WTC11 (cell line): Measurements from ENCODE around the gene NCKAP5L. TPM values are rescaled to one million over a fixed set of nuclear protein-coding genes. Genes with fewer than 3 reads are reported as not detected.

Experiments used
- ATAC-seq: fragments of 200-7000 bp; cut with Tn5 transposase; 2 replicates; pipeline ENCODE4 v1.10.0; 2021; ENCODE audit warnings: mild to moderate bottlenecking, moderate library complexity
- CTCF ChIA-PET: fragments of 300-600 bp; sonication (Branson Sonifier 250); formaldehyde crosslinking; loops from one replicate; lab custom pipeline; 2021; ENCODE audit warnings: antibody characterized with exemption; lab: Charles Lee
- POLR2A ChIA-PET: fragments of 350-600 bp; sonication (Branson Sonifier 250); formaldehyde crosslinking; loops from one replicate; lab custom pipeline; 2021; ENCODE audit warnings: antibody characterized with exemption; lab: Charles Lee
- DNase-seq: peaks from one replicate; pipeline ENCODE4 v3.0.0; 2021; ENCODE audit warnings: low spot score
- H3K27ac Mint-ChIP-seq: 2 replicates; pipeline ENCODE4 v1.8.0; 2021; ENCODE audit warnings: mixed read lengths
- H3K27me3 Mint-ChIP-seq: 2 replicates; pipeline ENCODE4 v1.8.0; 2021; ENCODE audit warnings: low read depth, mild to moderate bottlenecking, moderate library complexity, mixed read lengths
- H3K36me3 Mint-ChIP-seq: 2 replicates; pipeline ENCODE4 v1.8.0; 2021; ENCODE audit warnings: mixed read lengths
- H3K4me1 Mint-ChIP-seq: 2 replicates; pipeline ENCODE4 v1.8.0; 2022; ENCODE audit warnings: mixed read lengths
- H3K4me3 Mint-ChIP-seq: 2 replicates; pipeline ENCODE4 v1.8.0; 2021; ENCODE audit warnings: mild to moderate bottlenecking, moderate library complexity, mixed read lengths
- H3K9me3 Mint-ChIP-seq: 2 replicates; pipeline ENCODE4 v1.8.0; 2021; ENCODE audit warnings: mixed read lengths
- AR ChIP-seq: fragments of 250-450 bp; sonication (Bioruptor Pico); IDR thresholded peaks from 2 replicates; pipeline ENCODE4 v1.9.0; 2021; ENCODE audit warnings: mild to moderate bottlenecking
- CDX4 ChIP-seq: fragments of 250-450 bp; sonication (Bioruptor Pico); IDR thresholded peaks from 2 replicates; pipeline ENCODE4 v1.9.0; 2021; ENCODE audit warnings: moderate library complexity, mild to moderate bottlenecking, inconsistent platforms, borderline replicate concordance
- CREM ChIP-seq: sonication (generic); formaldehyde crosslinking; IDR thresholded peaks from 2 replicates; pipeline ENCODE4 v1.8.1; 2022; ENCODE audit warnings: mild to moderate bottlenecking, missing genetic modification reagents, moderate library complexity
- E2F5 ChIP-seq: sonication (generic); formaldehyde crosslinking; IDR thresholded peaks from 2 replicates; pipeline ENCODE4 v1.8.1; 2022; ENCODE audit warnings: mild to moderate bottlenecking, moderate library complexity, missing genetic modification reagents
- HMGA2 ChIP-seq: fragments of 250-450 bp; sonication (Bioruptor Pico); IDR thresholded peaks from 2 replicates; pipeline ENCODE4 v1.4.0; 2021; ENCODE audit warnings: mild to moderate bottlenecking, moderate library complexity
- JAZF1 ChIP-seq: fragments of 250-450 bp; sonication (Bioruptor Pico); IDR thresholded peaks from 2 replicates; pipeline ENCODE4 v1.9.0; 2021; ENCODE audit warnings: moderate library complexity, mild to moderate bottlenecking, inconsistent platforms
- KAT7 ChIP-seq: sonication (generic); formaldehyde crosslinking; IDR thresholded peaks from 2 replicates; pipeline ENCODE4 v1.8.1; 2023; ENCODE audit warnings: missing genetic modification reagents, mild to moderate bottlenecking, borderline replicate concordance
- MYBL2 ChIP-seq: sonication (generic); formaldehyde crosslinking; IDR thresholded peaks from 2 replicates; pipeline ENCODE4 v1.8.1; 2023; ENCODE audit warnings: mild to moderate bottlenecking, moderate library complexity, missing genetic modification reagents
- PREB ChIP-seq: sonication (generic); formaldehyde crosslinking; IDR thresholded peaks from 2 replicates; pipeline ENCODE4 v1.8.1; 2022; ENCODE audit warnings: mild to moderate bottlenecking, missing genetic modification reagents, moderate library complexity, borderline replicate concordance
- PRRX2 ChIP-seq: fragments of 250-450 bp; sonication (Bioruptor Pico); IDR thresholded peaks from 2 replicates; pipeline ENCODE4 v1.8.0; 2021; ENCODE audit warnings: mild to moderate bottlenecking
- SMAD4 ChIP-seq: sonication (generic); formaldehyde crosslinking; IDR thresholded peaks from 2 replicates; pipeline ENCODE4 v1.8.0; 2022; ENCODE audit warnings: mild to moderate bottlenecking, missing genetic modification reagents
- TCF7 ChIP-seq: sonication (generic); formaldehyde crosslinking; IDR thresholded peaks from 2 replicates; pipeline ENCODE4 v1.8.0; 2022; ENCODE audit warnings: mild to moderate bottlenecking, low read depth, missing genetic modification reagents, moderate library complexity
- USF1 ChIP-seq: sonication (generic); formaldehyde crosslinking; IDR thresholded peaks from 2 replicates; pipeline ENCODE4 v1.8.0; 2022; ENCODE audit warnings: mild to moderate bottlenecking, missing genetic modification reagents
- USF2 ChIP-seq: sonication (generic); formaldehyde crosslinking; IDR thresholded peaks from 2 replicates; pipeline ENCODE4 v1.8.1; 2023; ENCODE audit warnings: mild to moderate bottlenecking, missing genetic modification reagents, moderate library complexity
- ZBTB43 ChIP-seq: sonication (generic); formaldehyde crosslinking; IDR thresholded peaks from 2 replicates; pipeline ENCODE4 v1.8.1; 2023; ENCODE audit warnings: mild to moderate bottlenecking, missing genetic modification reagents
- ZNF232 ChIP-seq: sonication (generic); formaldehyde crosslinking; IDR thresholded peaks from 2 replicates; pipeline ENCODE4 v1.8.0; 2022; ENCODE audit warnings: mild to moderate bottlenecking, missing genetic modification reagents
- ZNF317 ChIP-seq: sonication (generic); formaldehyde crosslinking; IDR thresholded peaks from 2 replicates; pipeline ENCODE4 v1.8.1; 2023; ENCODE audit warnings: low read depth, mild to moderate bottlenecking, moderate library complexity, missing genetic modification reagents, borderline replicate concordance
- ZNF416 ChIP-seq: fragments of 250-450 bp; sonication (Bioruptor Pico); IDR thresholded peaks from 2 replicates; pipeline ENCODE4 v1.9.0; 2021; ENCODE audit warnings: mild to moderate bottlenecking, inconsistent platforms
- ZNF512 ChIP-seq: sonication (generic); formaldehyde crosslinking; IDR thresholded peaks from 2 replicates; pipeline ENCODE4 v1.8.1; 2022; ENCODE audit warnings: missing genetic modification reagents, borderline replicate concordance
- total RNA-seq: library from RNA; stranded (reverse); gene quantifications from 3 replicates; pipeline ENCODE4 v1.2.3, GENCODE V29; 2021

Gene NCKAP5L
- total RNA-seq, 1 experiment from 2014 or later, result 27.8 TPM

GRCh38 chr12:49846032-49846431 lies 17.8 kb upstream of the NCKAP5L start:
- peaks cover 4% of the 10 kb centered on the region for H3K9me3 Mint-ChIP-seq
- ATAC-seq, result no peak
- no peaks in the 10 kb centered on the region for H3K36me3 Mint-ChIP-seq
- no peak overlapping the region for H3K27ac Mint-ChIP-seq
- peaks cover 48% of the 10 kb centered on the region for H3K27me3 Mint-ChIP-seq
- DNase-seq, result no peak
- CTCF ChIA-PET, result interaction anchor here (1.6 kb wide), 1 partner anchor 105 kb away, joined by 4 read pairs; the partner anchor contains the start of gene TMBIM6
- POLR2A ChIA-PET, result interaction anchor here (0.7 kb wide), 1 partner anchor 50 kb away, joined by 10 read pairs; no protein-coding TSS in a partner anchor
- H3K4me3 Mint-ChIP-seq, result no peak overlapping the region
- TF ChIP-seq MYBL2 (CRISPR knock-in tag), result no peak
- no peak for TF ChIP-seq ZNF416 (CRISPR knock-in tag)
- no peak for TF ChIP-seq ZBTB43 (CRISPR knock-in tag)
- TF ChIP-seq CDX4 (CRISPR knock-in tag), result no peak
- H3K4me1 Mint-ChIP-seq, result peaks cover 13% of the 10 kb centered on the region

GRCh38 chr12:49843876-49844437 lies 15.7 kb upstream of the NCKAP5L start:
- TF ChIP-seq E2F5, result no peak
- no peak for TF ChIP-seq HMGA2 (CRISPR knock-in tag)
- TF ChIP-seq ZNF512 (CRISPR knock-in tag), result no peak
- no peak for TF ChIP-seq USF2 (CRISPR knock-in tag)
- no peak for TF ChIP-seq AR (CRISPR knock-in tag)
- TF ChIP-seq KAT7, result no peak
- no peak for TF ChIP-seq PRRX2
- TF ChIP-seq USF1 (CRISPR knock-in tag), result no peak
- TF ChIP-seq ZNF317 (CRISPR knock-in tag), result no peak
- no peak for TF ChIP-seq PREB (CRISPR knock-in tag)
- TF ChIP-seq ZNF232 (CRISPR knock-in tag), result no peak
- TF ChIP-seq CREM (CRISPR knock-in tag), result no peak
- no peak for TF ChIP-seq SMAD4 (CRISPR knock-in tag)
- TF ChIP-seq TCF7 (CRISPR knock-in tag), result no peak
- no peak for TF ChIP-seq JAZF1
- H3K9me3 Mint-ChIP-seq, result peaks cover 4% of the 10 kb centered on the region
- no peaks in the 10 kb centered on the region for H3K36me3 Mint-ChIP-seq
- H3K27me3 Mint-ChIP-seq, result peaks cover 35% of the 10 kb centered on the region
- H3K4me1 Mint-ChIP-seq, result peaks cover 13% of the 10 kb centered on the region
- ChIA-PET CTCF (interaction anchor here (0.6 to 2.8 kb wide), 9 partner anchors 8 to 124 kb away, joined by 3 to 12 read pairs (median 4); partner anchors contain the start of gene NCKAP5L), POLR2A (no interaction called here)
- ATAC-seq, result no peak
- H3K4me3 Mint-ChIP-seq, result peak overlapping the region; percentile 92; the same call in 1 of the 2 replicates
- no peak overlapping the region; the same call in 1 of the 2 replicates for H3K27ac Mint-ChIP-seq
- no peak for DNase-seq
